Activated CD4-positive, alpha-beta T cell treated with anti-CD3 and anti-CD28 coated beads for 36 hours (primary cell): ENCODE measurements around the gene FMOD. TPM values are rescaled to one million over a fixed set of nuclear protein-coding genes. Genes with fewer than 3 reads are reported as not detected.

Source experiments
- ATAC-seq: fragments of 200-7000 bp; cut with Tn5 transposase; one replicate; pipeline ENCODE4 v1.10.0; 2021; ENCODE audit warnings: mild to moderate bottlenecking, moderate library complexity
- CTCF ChIA-PET: fragments of 350-600 bp; sonication (Branson Sonifier 250); formaldehyde crosslinking; loops from one replicate; lab custom pipeline; 2021; ENCODE audit warnings: antibody characterized with exemption; lab: Charles Lee
- POLR2A ChIA-PET: fragments of 350-600 bp; sonication (Branson Sonifier 250); formaldehyde crosslinking; loops from one replicate; lab custom pipeline; 2021; ENCODE audit warnings: antibody characterized with exemption, inconsistent platforms; lab: Charles Lee
- DNase-seq: peaks from one replicate; pipeline ENCODE4 v3.0.0-alpha.2; 2020
- H3K27ac Mint-ChIP-seq: one replicate; pipeline ENCODE4 v1.8.0; 2021; ENCODE audit warnings: mixed read lengths
- H3K27me3 Mint-ChIP-seq: one replicate; pipeline ENCODE4 v1.8.0; 2021; ENCODE audit warnings: mixed read lengths
- H3K36me3 Mint-ChIP-seq: one replicate; pipeline ENCODE4 v1.8.0; 2021; ENCODE audit warnings: low read depth, mixed read lengths
- H3K4me1 Mint-ChIP-seq: one replicate; pipeline ENCODE4 v1.8.0; 2021; ENCODE audit warnings: mixed read lengths
- H3K4me3 Mint-ChIP-seq: one replicate; pipeline ENCODE4 v1.8.0; 2021; ENCODE audit warnings: mild to moderate bottlenecking, moderate library complexity, mixed read lengths
- H3K9me3 Mint-ChIP-seq: one replicate; pipeline ENCODE4 v1.8.0; 2021; ENCODE audit warnings: low read depth, mixed read lengths
- intact Hi-C, 2 experiments: fragments of 100-400 bp; cut with DNase I in 1 of 2; cut with micrococcal nuclease in 1 of 2; formaldehyde crosslinking; loops; one replicate each; pipeline versions ENCODE4 v1.14.2 to v1.15.1; 2022 to 2024; cut with DNase I, micrococcal nuclease
- total RNA-seq, 2 experiments: library from RNA; stranded (reverse); gene quantifications; one replicate each; pipeline ENCODE4 v1.2.3, GENCODE V29; 2021

FMOD gene
- total RNA-seq, 2 experiments from 2014 or later, result 0.87 to 0.98 TPM

- Mint-ChIP-seq H3K36me3 (peaks cover 3% of the 10 kb centered on the region), H3K4me3 (no peak overlapping the region), H3K27me3 (no peaks in the 10 kb centered on the region), H3K27ac (no peak overlapping the region), H3K9me3 (no peaks in the 10 kb centered on the region), H3K4me1 (peaks cover 56% of the 10 kb centered on the region)
- intact Hi-C loops, result no loop called here
- POLR2A ChIA-PET, result interaction anchor here (1.3 kb wide), 1 partner anchor 10 kb away, joined by 7 read pairs; no protein-coding TSS in a partner anchor
- DNase-seq (no peak), ATAC-seq (peak; percentile 19)
- CTCF ChIA-PET, result interaction anchor here (0.7 to 2.9 kb wide), 8 partner anchors 9 to 40 kb away, joined by 3 to 18 read pairs (median 7); no protein-coding TSS in a partner anchor
These were observed 51.8 kb downstream of the FMOD start for GRCh38 chr1:203299169-203299568.

GRCh38 chr1:203296460-203297073 lies 54.4 kb downstream of the FMOD start:
- Mint-ChIP-seq H3K36me3 (no peaks in the 10 kb centered on the region), H3K4me3 (no peak overlapping the region), H3K27me3 (no peaks in the 10 kb centered on the region), H3K4me1 (peaks cover 53% of the 10 kb centered on the region), H3K9me3 (no peaks in the 10 kb centered on the region), H3K27ac (peak overlapping the region; percentile 49)
- POLR2A ChIA-PET, result no interaction called here
- intact Hi-C loops, result no loop called here
- no peak for ATAC-seq
- CTCF ChIA-PET, result interaction anchor here (0.5 to 12.2 kb wide), 5 partner anchors 27 to 405 kb away, joined by 3 to 150 read pairs (median 3); no protein-coding TSS in a partner anchor
- DNase-seq, result no peak

- DNase-seq (no peak), ATAC-seq (no peak)
- Mint-ChIP-seq H3K27ac (peak overlapping the region; percentile 64), H3K9me3 (no peaks in the 10 kb centered on the region), H3K36me3 (no peaks in the 10 kb centered on the region), H3K27me3 (no peaks in the 10 kb centered on the region), H3K4me1 (peaks cover 60% of the 10 kb centered on the region), H3K4me3 (no peak overlapping the region)
- POLR2A ChIA-PET, result interaction anchor here (0.8 to 1.8 kb wide), 3 partner anchors 11 to 29 kb away, joined by 3 to 11 read pairs (median 7); no protein-coding TSS in a partner anchor
- CTCF ChIA-PET, result interaction anchor here (0.5 to 12.2 kb wide), 8 partner anchors 12 to 406 kb away, joined by 3 to 150 read pairs (median 5); no protein-coding TSS in a partner anchor
- intact Hi-C loops, result no loop called here
These were observed 55.1 kb downstream of the FMOD start for GRCh38 chr1:203295796-203296195.

GRCh38 chr1:203291201-203292096 lies 59.5 kb downstream of the FMOD start:
- H3K4me3 Mint-ChIP-seq, result peak overlapping the region; percentile 78
- H3K9me3 Mint-ChIP-seq, result no peaks in the 10 kb centered on the region
- H3K4me1 Mint-ChIP-seq, result peaks cover 82% of the 10 kb centered on the region
- ATAC-seq (no peak), DNase-seq (peak; percentile 31)
- intact Hi-C loops, result loop anchor here in 1 of 2 experiments (5.0 kb wide), 2 partner anchors 484 to 1121 kb away; partner anchors contain the start of genes KDM5B and PPP1R15B
- H3K36me3 Mint-ChIP-seq, result peaks cover 5% of the 10 kb centered on the region
- CTCF ChIA-PET, result interaction anchor here (0.9 to 12.2 kb wide), 12 partner anchors 8 to 49 kb away, joined by 3 to 150 read pairs (median 8); partner anchors contain the start of gene BTG2
- H3K27me3 Mint-ChIP-seq, result no peaks in the 10 kb centered on the region
- POLR2A ChIA-PET, result interaction anchor here (0.6 to 8.9 kb wide), 6 partner anchors 9 to 22 kb away, joined by 3 to 207 read pairs (median 6); partner anchors contain the start of gene BTG2
- H3K27ac Mint-ChIP-seq, result peak overlapping the region; percentile 98

Other genes with a start within 250 kb of the FMOD start
- gene ADORA1, start 223.4 kb downstream of the FMOD start, total RNA-seq, result not detected
- gene MYBPH, start 175.3 kb downstream of the FMOD start, total RNA-seq, result not detected
- gene CHI3L1, start 164.4 kb downstream of the FMOD start, total RNA-seq, result under 1 TPM; 0.09 to 0.18 TPM
- under 1 TPM; 0.63 to 0.80 TPM for gene CHIT1, start 121.4 kb downstream of the FMOD start, total RNA-seq
- gene BTG2, start 45.6 kb downstream of the FMOD start, total RNA-seq, result 100 to 1,000 TPM; 114 to 142 TPM
- gene PRELP, start 124.7 kb upstream of the FMOD start, total RNA-seq, result not detected
- gene OPTC, start 143.0 kb upstream of the FMOD start, total RNA-seq, result not detected